Ascending aorta (tissue), 2 donors: Measurements from ENCODE around the gene C14orf93. TPM values are rescaled to one million over a fixed set of nuclear protein-coding genes. Genes with fewer than 3 reads are reported as not detected.

Experiments used
- DNase-seq, 2 donors: peaks; one replicate each; pipeline ENCODE4 v3.0.0-alpha.2; 2019; ENCODE audit warnings: low spot score in 2 of 2
- H3K27ac ChIP-seq, 2 donors: fragments of 200-600 bp; sonication (generic); one replicate each; pipeline ENCODE4 v1.5.1; 2016 to 2017; ENCODE audit warnings: mild to moderate bottlenecking in 1 of 2
- H3K27me3 ChIP-seq: fragments of 200-600 bp; sonication (generic); one replicate; pipeline ENCODE4 v1.5.1; 2017
- H3K36me3 ChIP-seq, 2 donors: fragments of 200-600 bp; sonication (generic); one replicate each; pipeline ENCODE4 v1.5.1; 2016
- H3K4me1 ChIP-seq, 2 donors: fragments of 200-600 bp; sonication (generic); one replicate each; pipeline ENCODE4 v1.5.1; 2016 to 2017; ENCODE audit warnings: mild to moderate bottlenecking in 1 of 2
- H3K4me3 ChIP-seq, 2 donors: fragments of 200-600 bp; sonication (generic); one replicate each; pipeline ENCODE4 v1.5.1; 2016 to 2017; ENCODE audit warnings: mild to moderate bottlenecking in 1 of 2
- H3K9me3 ChIP-seq, 2 donors: fragments of 200-600 bp; sonication (generic); one replicate each; pipeline ENCODE4 v1.5.1; 2016
- CTCF ChIP-seq, 3 experiments: fragments of 200-600 bp in 2 of 3; fragments of 450-650 bp in 1 of 3; sonication (generic) in 2 of 3; IDR thresholded peaks; one replicate each; pipeline ENCODE4 v1.5.1; 2016 to 2019; ENCODE audit warnings: antibody characterized with exemption in 3 of 3, mild to moderate bottlenecking in 1 of 3, moderate library complexity in 1 of 3
- intact Hi-C: fragments of 100-400 bp; cut with DNase I; formaldehyde crosslinking; loops from one replicate; pipeline ENCODE4 v1.15.1; 2023
- total RNA-seq: library from RNA; depleted of rRNA; stranded (reverse); fragments of >200 nt; gene quantifications from one replicate; pipeline ENCODE4 v1.1.0, GENCODE V29; 2016

C14orf93 gene
- total RNA-seq, 1 donor from 2014 or later, result 7.1 TPM

GRCh38 chr14:22986508-22987054 is 23.4 kb downstream of the C14orf93 start:
- intact Hi-C loops, result loop anchor here (1.0 to 2.0 kb wide), 2 partner anchors 48 to 72 kb away; partner anchors contain the start of gene PSMB5
- peaks cover 0 to 2% of the 10 kb centered on the region in 2 donors for H3K4me1 ChIP-seq

GRCh38 chr14:22985894-22986507 is 23.9 kb downstream of the C14orf93 start:
- no peak for DNase-seq
- no peaks in the 10 kb centered on the region for H3K27me3 ChIP-seq
- no peak for TF ChIP-seq CTCF (IDR thresholded peaks at IDR 0.05)

More at GRCh38 chr14:22986508-22987054, 23.4 kb downstream of the C14orf93 start:
- Histone ChIP-seq H3K27me3 (no peaks in the 10 kb centered on the region), H3K27ac (no peak overlapping the region), H3K36me3 (peaks cover 0 to 9% of the 10 kb centered on the region in 2 donors), H3K4me3 (no peak overlapping the region), H3K9me3 (no peaks in the 10 kb centered on the region)
- peak; percentile 85 to 88 (median 85) for TF ChIP-seq CTCF (IDR thresholded peaks at IDR 0.05)
- peak; percentile 55 to 94 for DNase-seq

GRCh38 chr14:22984959-22985658 is 24.8 kb downstream of the C14orf93 start:
- no peaks in the 10 kb centered on the region for H3K9me3 ChIP-seq
- no peak overlapping the region for H3K27ac ChIP-seq
- DNase-seq, result no peak
- no peak overlapping the region for H3K4me3 ChIP-seq
- H3K36me3 ChIP-seq, result peaks cover 0 to 8% of the 10 kb centered on the region in 2 donors
- H3K27me3 ChIP-seq, result no peaks in the 10 kb centered on the region
- intact Hi-C loops, result loop anchor here (5.0 kb wide), 2 partner anchors 148 to 428 kb away; partner anchors contain the start of gene MMP14
- TF ChIP-seq CTCF (IDR thresholded peaks at IDR 0.05), result no peak
- H3K4me1 ChIP-seq, result peaks cover 3 to 6% of the 10 kb centered on the region in 2 donors

More at GRCh38 chr14:22985894-22986507, 23.9 kb downstream of the C14orf93 start:
- H3K36me3 ChIP-seq, result peaks cover 0 to 9% of the 10 kb centered on the region in 2 donors
- intact Hi-C loops, result loop anchor here (1.0 to 2.0 kb wide), 2 partner anchors 49 to 72 kb away; partner anchors contain the start of gene PSMB5
- peaks cover 0 to 2% of the 10 kb centered on the region in 2 donors for H3K4me1 ChIP-seq
- H3K4me3 ChIP-seq, result no peak overlapping the region
- H3K27ac ChIP-seq, result no peak overlapping the region
- no peaks in the 10 kb centered on the region for H3K9me3 ChIP-seq

GRCh38 chr14:22982477-22983245 is 27.3 kb downstream of the C14orf93 start, which contains the start of gene AJUBA:
Gene AJUBA, minus strand, starts transcription at chr14:22982551. Its CDS starts 285 bp downstream, at chr14:22982266.
- H3K4me1 ChIP-seq, result peaks cover 5 to 30% of the 10 kb centered on the region in 2 donors
- H3K4me3 ChIP-seq, result peak within 1 kb of the TSS; percentile 72 to 81
- DNase-seq, result peak; percentile 43 to 94

More at GRCh38 chr14:22982477-22983245, 27.3 kb downstream of the C14orf93 start, which contains the start of gene AJUBA:
- no peak for TF ChIP-seq CTCF (IDR thresholded peaks at IDR 0.05)
- Histone ChIP-seq H3K36me3 (no peaks in the 10 kb centered on the region), H3K27me3 (no peaks in the 10 kb centered on the region), H3K9me3 (no peaks in the 10 kb centered on the region), H3K27ac (peak within 1 kb of the TSS; percentile 86 to 92)
- intact Hi-C loops, result loop anchor here (1.0 to 5.0 kb wide), 6 partner anchors 9 to 425 kb away; partner anchors contain the start of genes HAUS4 and MMP14
